ENCODE measurements around the gene WDR62. TPM values are rescaled to one million over a fixed set of nuclear protein-coding genes. Genes with fewer than 3 reads are reported as not detected.

WDR62 gene
- polyA plus RNA-seq, 1 donor from 2014 or later: 0.35 TPM

- H3K36me3 ChIP-seq (ENCODE audit: insufficient read depth, low read length): peaks cover 4% of the 10 kb centered on the region
Measured at GRCh38 chr19:36120092-36120983, 65.6 kb downstream of the WDR62 start.

GRCh38 chr19:36120984-36121358, 66.3 kb downstream of the WDR62 start:
- no peaks in the 10 kb centered on the region for H3F3A ChIP-seq (ENCODE audit: insufficient read depth, low read length, poor library complexity, severe bottlenecking)
- no peaks in the 10 kb centered on the region for H3K9me2 ChIP-seq (ENCODE audit: insufficient read depth, low read length)
- H3K4me3 ChIP-seq (ENCODE audit: low read length): no peak overlapping the region
- peaks cover 9% of the 10 kb centered on the region for H3K79me2 ChIP-seq (replicated peaks; ENCODE audit: insufficient read depth, low read length)
- peaks cover 4% of the 10 kb centered on the region for H3K36me3 ChIP-seq (ENCODE audit: insufficient read depth, low read length)
- H3K4me2 ChIP-seq (ENCODE audit: low read length): no peak overlapping the region
- no peaks in the 10 kb centered on the region for H3K9me3 ChIP-seq (ENCODE audit: low read length)
- H4K20me1 ChIP-seq (ENCODE audit: insufficient read depth): no peaks in the 10 kb centered on the region
- H3K9ac ChIP-seq (ENCODE audit: low read length): no peak overlapping the region
- no peaks in the 10 kb centered on the region for H3K27me3 ChIP-seq (ENCODE audit: insufficient read depth, low read depth, low read length)
- TF ChIP-seq EZH2 (IDR thresholded peaks at IDR 0.05; ENCODE audit: borderline replicate concordance, insufficient read depth, low read length, poor library complexity, severe bottlenecking) (no peak), CTCF (IDR thresholded peaks at IDR 0.05; ENCODE audit: poor library complexity, severe bottlenecking) (no peak), TAF1 (IDR thresholded peaks at IDR 0.05; ENCODE audit: low read depth) (no peak), REST (IDR thresholded peaks at IDR 0.05; ENCODE audit: borderline replicate concordance) (no peak), EP300 (conservative IDR thresholded peaks at IDR 0.05; ENCODE audit: poor library complexity, severe bottlenecking) (no peak)
- no peak overlapping the region for H3K27ac ChIP-seq (ENCODE audit: low read length)
- no peak overlapping the region for H2AFZ ChIP-seq (ENCODE audit: low read depth, low read length)

More at GRCh38 chr19:36120092-36120983, 65.6 kb downstream of the WDR62 start:
- Histone ChIP-seq H3K9me2 (ENCODE audit: insufficient read depth, low read length) (no peaks in the 10 kb centered on the region), H3K27ac (ENCODE audit: low read length) (no peak overlapping the region), H3K79me2 (replicated peaks; ENCODE audit: insufficient read depth, low read length) (peaks cover 11% of the 10 kb centered on the region), H3F3A (ENCODE audit: insufficient read depth, low read length, poor library complexity, severe bottlenecking) (no peaks in the 10 kb centered on the region), H3K27me3 (ENCODE audit: insufficient read depth, low read depth, low read length) (no peaks in the 10 kb centered on the region), H3K9ac (ENCODE audit: low read length) (no peak overlapping the region), H3K4me2 (ENCODE audit: low read length) (no peak overlapping the region), H4K20me1 (ENCODE audit: insufficient read depth) (no peaks in the 10 kb centered on the region), H3K4me3 (ENCODE audit: low read length) (no peak overlapping the region), H3K9me3 (ENCODE audit: low read length) (no peaks in the 10 kb centered on the region), H2AFZ (ENCODE audit: low read depth, low read length) (no peak overlapping the region)
- TF ChIP-seq EZH2 (IDR thresholded peaks at IDR 0.05; ENCODE audit: borderline replicate concordance, insufficient read depth, low read length, poor library complexity, severe bottlenecking) (no peak), CTCF (IDR thresholded peaks at IDR 0.05; ENCODE audit: poor library complexity, severe bottlenecking) (no peak), EP300 (conservative IDR thresholded peaks at IDR 0.05; ENCODE audit: poor library complexity, severe bottlenecking) (no peak), POLR2AphosphoS5 (IDR thresholded peaks at IDR 0.05) (no peak), REST (IDR thresholded peaks at IDR 0.05; ENCODE audit: borderline replicate concordance) (no peak)

Measured in neural cell (in vitro differentiated cells).